AG09309 (cell line): Measurements from ENCODE around the gene HNRNPA1L2.
"Not testable (repeated sequence)": the region's sequence is repeated elsewhere in the genome, so short reads cannot be mapped to it uniquely, and the experiment has no call there.

Experiments used
- DNase-seq: peaks from one replicate; pipeline ENCODE4 v3.0.0-alpha.2; 2010; ENCODE audit warnings: low read depth
- H3K4me3 ChIP-seq: 2 replicates; pipeline ENCODE4 v1.5.1; 2011; ENCODE audit warnings: mild to moderate bottlenecking, low read depth, low read length, moderate library complexity; ENCODE audit not compliant: control insufficient read depth
- TF ChIP-seq, protein P1 (sequence below): IDR thresholded peaks from 2 replicates; pipeline ENCODE4 v1.5.1; 2011; ENCODE audit warnings: mild to moderate bottlenecking, low read depth, low read length, inconsistent platforms; ENCODE audit not compliant: insufficient read depth, control insufficient read depth; ENCODE audit errors: missing control alignments

Gene HNRNPA1L2

DNA sequence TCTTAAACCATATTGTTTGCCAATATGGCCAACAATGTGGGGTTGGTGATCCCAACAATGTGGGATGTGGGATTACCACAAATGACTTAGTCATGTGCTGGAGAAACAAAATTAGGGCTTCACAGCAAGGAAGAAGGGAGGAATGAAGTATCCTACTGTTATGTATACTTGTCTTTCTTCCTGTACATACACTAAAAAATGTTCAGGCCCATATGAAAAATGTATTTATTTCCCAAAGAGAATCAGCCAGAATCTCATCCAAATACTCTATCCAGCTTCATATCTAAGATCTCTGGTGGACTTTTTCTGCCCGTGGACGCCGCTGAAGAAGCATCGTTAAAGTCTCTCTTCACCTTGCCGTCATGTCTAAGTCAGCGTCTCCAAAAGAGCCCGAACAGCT lies at the start of gene HNRNPA1L2:
HNRNPA1L2 (plus strand) TSS at position 301 of the 400 bp plus-strand sequence; CDS start at position 363, 62 bp downstream.
- no peak for DNase-seq
- H3K4me3 ChIP-seq: no peak within 1 kb of the TSS
- TF ChIP-seq, protein P1, sequence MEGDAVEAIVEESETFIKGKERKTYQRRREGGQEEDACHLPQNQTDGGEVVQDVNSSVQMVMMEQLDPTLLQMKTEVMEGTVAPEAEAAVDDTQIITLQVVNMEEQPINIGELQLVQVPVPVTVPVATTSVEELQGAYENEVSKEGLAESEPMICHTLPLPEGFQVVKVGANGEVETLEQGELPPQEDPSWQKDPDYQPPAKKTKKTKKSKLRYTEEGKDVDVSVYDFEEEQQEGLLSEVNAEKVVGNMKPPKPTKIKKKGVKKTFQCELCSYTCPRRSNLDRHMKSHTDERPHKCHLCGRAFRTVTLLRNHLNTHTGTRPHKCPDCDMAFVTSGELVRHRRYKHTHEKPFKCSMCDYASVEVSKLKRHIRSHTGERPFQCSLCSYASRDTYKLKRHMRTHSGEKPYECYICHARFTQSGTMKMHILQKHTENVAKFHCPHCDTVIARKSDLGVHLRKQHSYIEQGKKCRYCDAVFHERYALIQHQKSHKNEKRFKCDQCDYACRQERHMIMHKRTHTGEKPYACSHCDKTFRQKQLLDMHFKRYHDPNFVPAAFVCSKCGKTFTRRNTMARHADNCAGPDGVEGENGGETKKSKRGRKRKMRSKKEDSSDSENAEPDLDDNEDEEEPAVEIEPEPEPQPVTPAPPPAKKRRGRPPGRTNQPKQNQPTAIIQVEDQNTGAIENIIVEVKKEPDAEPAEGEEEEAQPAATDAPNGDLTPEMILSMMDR: no peak

DNA sequence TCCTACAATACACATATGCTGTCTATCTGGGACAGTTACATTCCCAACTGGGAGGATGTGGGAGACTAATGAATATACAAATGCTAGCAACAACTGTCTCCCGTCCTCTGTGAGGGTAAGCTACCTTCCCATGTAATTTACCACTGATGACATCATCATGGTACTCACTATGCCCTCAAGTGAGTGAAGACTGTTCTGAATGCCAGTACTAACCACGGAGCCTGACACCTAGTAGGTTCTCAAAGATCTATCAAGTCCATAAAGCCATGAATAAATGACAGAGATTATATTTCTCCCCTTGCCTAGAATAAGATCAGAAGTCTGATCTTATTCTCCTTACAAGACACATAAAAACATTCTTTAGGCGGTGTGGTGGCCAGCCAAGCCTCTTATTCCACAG lies 49.1 kb upstream of the HNRNPA1L2 start:
- not testable (repeated sequence) for H3K4me3 ChIP-seq, DNase-seq

DNA sequence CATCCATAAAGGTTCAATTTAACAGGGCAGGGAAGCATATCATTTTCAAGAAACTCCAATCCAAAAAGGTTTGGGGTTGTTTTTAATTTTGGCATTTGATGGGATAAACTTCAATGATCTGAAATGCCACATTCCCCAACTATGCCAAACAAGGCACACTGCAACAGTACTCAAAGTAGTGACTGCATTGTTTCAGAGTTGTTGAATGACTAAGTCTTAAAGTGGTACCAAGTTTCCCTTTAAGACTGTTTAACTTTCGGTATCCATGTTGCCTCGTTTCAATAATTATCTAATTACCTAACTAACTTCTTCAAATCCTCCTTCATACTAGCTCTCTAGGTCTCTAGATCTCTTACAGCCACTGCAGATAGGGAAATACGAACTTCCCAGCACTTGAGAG lies 48.4 kb upstream of the HNRNPA1L2 start:
- not testable (repeated sequence) for DNase-seq, H3K4me3 ChIP-seq

DNA sequence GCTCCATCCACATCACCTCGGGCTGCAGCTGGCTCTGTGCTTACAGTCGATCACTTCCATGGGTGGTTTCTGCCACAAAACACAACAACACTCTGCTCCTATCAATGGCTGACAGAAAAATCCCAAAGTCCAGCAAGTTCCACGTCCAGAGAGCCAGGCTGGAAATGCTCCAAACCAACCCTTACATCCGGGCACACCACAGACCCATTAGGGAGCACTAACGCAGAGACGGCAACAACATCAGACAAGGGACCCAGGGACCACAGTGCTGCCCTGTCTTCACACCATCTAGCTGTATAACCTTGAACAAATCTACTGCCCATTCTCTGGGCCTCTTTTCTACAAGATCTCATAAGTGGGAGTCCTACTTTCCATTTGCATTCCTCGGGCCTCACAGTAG lies 47.9 kb upstream of the HNRNPA1L2 start:
- not testable (repeated sequence) for H3K4me3 ChIP-seq, DNase-seq

DNA sequence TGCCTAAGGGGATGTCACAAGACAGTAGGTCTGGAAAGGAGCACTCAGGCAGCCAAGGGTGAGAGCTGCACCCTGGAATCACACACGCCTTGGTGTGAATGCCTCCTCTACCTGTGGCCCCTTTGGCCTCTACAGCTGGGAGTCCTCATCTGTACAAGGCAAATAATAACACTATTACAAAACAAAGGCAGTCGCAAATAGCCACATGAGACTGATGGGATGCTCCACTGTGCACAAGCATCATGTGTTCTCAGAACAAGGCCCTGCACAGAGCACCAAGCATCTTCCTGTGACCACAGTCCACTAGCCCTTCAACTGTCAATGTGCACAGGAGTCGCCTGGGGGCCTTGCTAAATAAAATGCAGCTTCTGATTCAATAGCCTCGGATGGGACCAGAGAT lies 44.6 kb upstream of the HNRNPA1L2 start:
- TF ChIP-seq, protein P1: no peak
- no peak for DNase-seq
- no peak overlapping the region for H3K4me3 ChIP-seq

DNA sequence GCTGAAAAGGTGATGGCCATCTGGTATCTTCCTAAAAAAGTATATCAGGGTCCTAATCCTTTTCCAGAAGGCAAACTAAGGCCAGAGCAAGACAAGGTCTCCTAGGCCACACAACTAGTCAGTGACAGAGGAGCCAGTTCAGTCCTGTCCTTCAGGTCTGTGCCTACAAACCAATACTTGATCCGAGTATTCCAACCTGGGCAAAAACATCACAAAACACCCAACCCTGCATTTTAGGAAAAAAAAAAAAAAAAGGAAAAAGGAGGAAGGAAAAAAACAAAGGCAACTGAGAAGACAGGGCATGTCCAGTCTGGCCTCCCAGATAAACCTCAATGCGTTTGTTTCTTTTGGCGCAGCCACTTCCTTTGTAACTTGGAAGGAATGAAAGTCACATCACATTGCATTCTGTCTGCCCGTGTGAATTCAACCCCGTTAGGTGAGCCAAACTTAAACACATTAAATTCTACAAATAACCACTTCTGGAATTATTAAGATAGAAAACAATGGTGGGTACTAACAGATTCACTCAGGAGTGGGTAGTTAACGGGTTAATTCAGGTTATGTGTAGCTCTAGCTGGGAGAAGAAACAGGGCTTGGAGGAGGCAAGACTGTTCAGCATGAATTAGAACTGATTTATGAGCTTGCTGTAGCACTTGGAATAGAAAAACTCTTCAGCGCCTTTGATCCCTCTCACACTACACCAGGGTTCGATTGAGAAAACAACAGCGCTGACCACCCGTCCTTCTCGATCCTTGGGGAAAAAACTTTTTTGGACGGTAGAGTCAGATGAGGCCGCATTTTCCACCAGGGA lies 43.0 kb upstream of the HNRNPA1L2 start:
- no peak for DNase-seq
- TF ChIP-seq, protein P1: no peak
- H3K4me3 ChIP-seq: peak overlapping the region; percentile 52

DNA sequence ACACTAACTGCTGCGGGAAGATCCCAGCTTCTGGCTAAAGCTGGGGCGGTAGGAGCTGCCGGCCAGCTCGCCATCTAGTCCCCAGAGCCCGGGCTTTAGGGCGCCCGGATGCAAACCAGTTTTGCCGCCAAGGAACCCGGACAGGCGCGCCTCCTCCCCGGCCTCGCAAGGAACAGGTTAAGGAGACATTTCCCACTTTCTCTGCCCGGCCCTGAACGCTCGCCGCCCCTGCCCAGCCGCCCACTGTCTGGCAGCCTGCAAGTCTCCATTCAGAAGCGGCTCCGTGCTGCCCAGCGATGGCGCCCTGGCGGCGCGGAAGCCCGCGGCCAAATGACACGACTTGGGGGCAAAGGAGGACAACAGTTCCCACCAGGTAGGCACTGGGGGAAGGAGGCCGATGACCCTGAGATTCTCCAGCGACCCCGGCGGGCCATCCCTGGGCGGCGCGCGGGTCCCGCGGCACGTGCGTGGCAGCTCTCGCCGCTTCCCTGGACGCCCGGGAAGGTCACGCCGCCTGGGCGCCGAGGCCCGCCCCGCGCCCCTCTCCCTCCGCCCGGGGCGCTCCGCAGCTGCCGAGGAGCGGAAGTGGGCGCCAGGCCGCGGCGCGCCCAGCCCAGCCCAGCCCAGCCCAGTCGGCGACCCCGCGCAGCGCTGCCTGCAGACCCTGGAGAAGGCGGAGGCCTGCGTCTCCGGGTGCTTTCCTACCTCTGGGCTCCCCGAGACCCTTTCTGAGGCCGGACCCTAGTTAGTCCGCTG lies 42.2 kb upstream of the HNRNPA1L2 start:
- peak overlapping the region; percentile 52 for H3K4me3 ChIP-seq
- no peak for DNase-seq
- TF ChIP-seq, protein P1: no peak

DNA sequence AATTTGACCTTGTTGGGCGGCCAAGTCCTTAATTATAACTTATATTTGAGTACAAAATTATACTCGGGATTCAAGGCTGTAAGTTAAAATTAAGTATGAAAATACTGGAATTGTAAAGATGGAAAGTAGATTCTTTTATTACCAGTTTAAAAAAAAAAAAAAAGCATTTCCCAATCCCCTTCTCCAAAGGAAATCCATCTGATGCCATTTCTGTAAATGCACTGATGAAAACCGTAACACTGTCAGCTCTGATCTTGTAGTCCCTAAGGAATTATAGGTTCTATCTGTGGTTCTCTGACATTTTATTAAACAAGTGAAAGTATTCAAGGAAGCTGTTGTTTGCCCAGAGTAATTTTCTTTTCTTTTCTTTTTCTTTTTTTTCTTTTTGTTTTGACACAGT lies 41.6 kb upstream of the HNRNPA1L2 start:
- DNase-seq: no peak
- peak overlapping the region; percentile 46 for H3K4me3 ChIP-seq
- TF ChIP-seq, protein P1: no peak

DNA sequence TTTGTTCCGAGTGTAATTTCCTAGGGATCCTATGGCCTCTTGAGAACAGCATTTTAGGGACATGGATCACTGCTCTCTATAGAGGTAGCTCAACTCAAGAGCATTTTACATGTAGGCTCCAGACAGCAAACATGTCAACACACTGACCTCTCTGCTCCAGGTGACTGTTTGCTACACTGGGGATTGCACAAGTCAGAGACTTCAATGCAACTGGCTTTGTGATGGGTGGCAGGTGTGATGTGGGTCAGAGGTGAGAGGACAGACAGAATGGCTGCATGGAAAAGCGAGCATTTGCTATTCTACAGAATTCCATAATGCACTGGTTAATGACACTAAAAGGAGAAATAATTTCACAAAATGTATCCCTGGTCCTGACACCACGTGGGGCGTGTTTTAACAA lies 38.9 kb upstream of the HNRNPA1L2 start:
- not testable (repeated sequence) for H3K4me3 ChIP-seq, DNase-seq

DNA sequence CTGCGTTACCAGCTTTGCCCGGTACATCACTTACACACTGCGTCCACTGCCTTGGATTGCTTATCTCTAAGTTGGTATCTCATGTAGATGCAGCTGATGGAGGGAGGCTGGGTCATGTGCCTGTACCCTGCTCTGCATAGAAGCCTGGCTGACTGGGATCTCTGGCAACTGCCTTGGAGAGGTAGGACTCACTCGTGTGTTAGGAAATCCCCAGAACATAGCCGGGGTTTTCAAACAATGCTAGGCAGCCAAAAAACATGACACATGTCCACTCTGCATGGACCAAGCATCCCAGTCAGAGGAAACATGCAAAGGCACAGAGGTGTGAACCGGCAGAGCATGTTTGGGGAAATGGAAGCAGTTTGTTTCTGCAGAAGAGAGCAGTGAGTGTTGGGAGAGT lies 36.1 kb upstream of the HNRNPA1L2 start:
- DNase-seq, H3K4me3 ChIP-seq: not testable (repeated sequence)

DNA sequence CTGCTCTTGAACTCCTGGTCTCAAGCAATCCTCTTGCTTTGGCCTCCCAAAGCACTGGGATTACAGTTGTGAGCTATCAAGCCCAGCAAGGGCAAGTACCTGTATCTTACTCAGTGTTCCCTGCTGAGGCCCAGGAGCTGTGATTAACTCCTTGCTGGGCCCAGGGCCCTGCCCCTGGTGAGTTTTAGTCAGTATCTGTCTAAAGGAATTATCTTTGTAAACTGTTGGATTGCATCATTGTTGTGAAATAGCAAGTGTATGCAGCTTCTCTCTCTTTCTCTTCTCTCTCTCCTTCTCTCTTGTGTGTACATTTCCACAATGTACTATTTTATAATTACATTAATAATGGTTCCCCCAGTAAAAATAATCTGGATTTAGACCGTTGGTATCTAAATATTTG lies 35.4 kb upstream of the HNRNPA1L2 start:
- not testable (repeated sequence) for DNase-seq, H3K4me3 ChIP-seq

DNA sequence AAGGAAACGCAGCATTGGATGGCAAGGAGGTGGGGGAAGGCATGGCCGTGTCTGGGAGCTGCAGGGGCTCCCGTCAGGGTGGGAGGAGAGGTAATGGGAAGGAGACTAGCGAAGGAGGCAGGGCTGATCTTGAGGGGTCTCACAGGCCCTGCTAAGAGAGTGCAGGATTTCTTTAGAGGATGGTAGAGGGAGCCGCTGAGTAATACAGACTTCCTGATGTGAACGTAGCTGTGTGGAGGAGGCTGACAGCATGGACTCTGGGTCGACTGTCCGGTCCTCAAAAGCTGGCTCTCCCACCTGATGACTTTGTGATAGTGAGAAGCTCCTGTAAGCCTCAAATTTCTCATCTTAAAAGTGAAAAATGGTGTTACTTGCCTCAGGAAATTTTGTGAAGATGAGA lies 34.0 kb upstream of the HNRNPA1L2 start:
- DNase-seq, H3K4me3 ChIP-seq: not testable (repeated sequence)
